Measurements from ENCODE around the gene SH3RF1. TPM values are rescaled to one million over a fixed set of nuclear protein-coding genes. Genes with fewer than 3 reads are reported as not detected.
A peak's percentile ranks its signal among the peaks of the same experiment; 100 is the strongest.

Gene SH3RF1
- total and polyA plus RNA-seq, 4 donors = 1.8 to 7.9 (median 3.5) TPM

GRCh38 chr4:169061386-169061785 is 209.4 kb downstream of the SH3RF1 start:
- 96% methylated on average over 3 of the region's 3 CpGs for WGBS
- Histone ChIP-seq H3K27me3 (ENCODE audit: control insufficient read depth in 4 of 4, insufficient read depth in 4 of 4, low read length in 3 of 4) (no peaks in the 10 kb centered on the region), H3K4me3 (ENCODE audit: low read depth in 1 of 3, low read length in 3 of 3) (no peak overlapping the region), H3K9me3 (ENCODE audit: control insufficient read depth in 4 of 4, low read length in 3 of 4) (no peaks in the 10 kb centered on the region), H3K36me3 (ENCODE audit: control insufficient read depth in 4 of 4, insufficient read depth in 3 of 4, low read depth in 1 of 4, low read length in 3 of 4) (no peaks in the 10 kb centered on the region), H3K27ac (ENCODE audit: low read depth in 1 of 2, low read length in 2 of 2) (peak overlapping the region; percentile 6 to 86), H3K4me1 (ENCODE audit: control insufficient read depth in 4 of 4, insufficient read depth in 4 of 4, low read length in 3 of 4) (peaks cover 3 to 11% (median 9%) of the 10 kb centered on the region in 4 donors), H3K9ac (ENCODE audit: low read depth in 1 of 2, low read length in 2 of 2) (no peak overlapping the region)
- TF ChIP-seq FOXA1 (IDR thresholded peaks at IDR 0.05) (no peak), FOXA2 (IDR thresholded peaks at IDR 0.05) (no peak), JUND (IDR thresholded peaks at IDR 0.05) (no peak), YY1 (IDR thresholded peaks at IDR 0.05) (no peak), NR2F2 (IDR thresholded peaks at IDR 0.05) (no peak), EGR1 (IDR thresholded peaks at IDR 0.05; ENCODE audit: low read depth in 2 of 2) (no peak), SP1 (IDR thresholded peaks at IDR 0.05) (no peak), MAX (IDR thresholded peaks at IDR 0.05) (no peak)
- no peak for DNase-seq (ENCODE audit: low spot score)

- H3K36me3 ChIP-seq (ENCODE audit: control insufficient read depth in 4 of 4, insufficient read depth in 3 of 4, low read depth in 1 of 4, low read length in 3 of 4) = no peaks in the 10 kb centered on the region
- no peak for TF ChIP-seq FOXA1 (IDR thresholded peaks at IDR 0.05)
- peak; percentile 39 for TF ChIP-seq MAX (IDR thresholded peaks at IDR 0.05)
- TF ChIP-seq JUND (IDR thresholded peaks at IDR 0.05) = peak in 1 of 2 donors; percentile 19
- TF ChIP-seq REST (IDR thresholded peaks at IDR 0.05) = no peak
- peak; percentile 30 for TF ChIP-seq YY1 (IDR thresholded peaks at IDR 0.05)
- peak; percentile 52 for TF ChIP-seq SP1 (IDR thresholded peaks at IDR 0.05)
- peak; percentile 29 to 50 for TF ChIP-seq RAD21 (IDR thresholded peaks at IDR 0.05)
- TF ChIP-seq ATF3 (IDR thresholded peaks at IDR 0.05) = no peak
- peak; percentile 87 to 91 for TF ChIP-seq RXRA (IDR thresholded peaks at IDR 0.05)
- TF ChIP-seq HNF4A (conservative IDR thresholded peaks at IDR 0.05) = peak; percentile 51 to 64
- TF ChIP-seq CTCF (IDR thresholded peaks at IDR 0.05; ENCODE audit: low read depth, low read length, missing input control) = no peak
- TF ChIP-seq EGR1 (IDR thresholded peaks at IDR 0.05; ENCODE audit: low read depth in 2 of 2) = no peak
- peak overlapping the region; percentile 3 for H3K27ac ChIP-seq (ENCODE audit: low read depth in 1 of 2, low read length in 2 of 2)
- H3K9me3 ChIP-seq (ENCODE audit: control insufficient read depth in 4 of 4, low read length in 3 of 4) = no peaks in the 10 kb centered on the region
- WGBS = 59% methylated on average over 9 of the region's 9 CpGs
- no peaks in the 10 kb centered on the region for H3K27me3 ChIP-seq (ENCODE audit: control insufficient read depth in 4 of 4, insufficient read depth in 4 of 4, low read length in 3 of 4)
- DNase-seq (ENCODE audit: low spot score) = no peak
- peaks cover 3 to 11% (median 9%) of the 10 kb centered on the region in 4 donors for H3K4me1 ChIP-seq (ENCODE audit: control insufficient read depth in 4 of 4, insufficient read depth in 4 of 4, low read length in 3 of 4)
- H3K9ac ChIP-seq (ENCODE audit: low read depth in 1 of 2, low read length in 2 of 2) = no peak overlapping the region
- H3K4me3 ChIP-seq (ENCODE audit: low read depth in 1 of 3, low read length in 3 of 3) = no peak overlapping the region
Observed at GRCh38 chr4:169060391-169061091, 210.2 kb downstream of the SH3RF1 start.

All from liver (tissue), 9 donors.